NCI-H1436 treated with DMSO at 0.1 percent for 48 hours (cell line): ENCODE data around the gene ZIM2.
"Not testable (repeated sequence)": the region's sequence is repeated elsewhere in the genome, so short reads cannot be mapped to it uniquely, and the experiment has no call there.

Experiments
- DNase-seq: peaks from one replicate; lab custom pipeline; 2025; lab: John Stamatoyannopoulos, UW

The ZIM2 gene

DNA sequence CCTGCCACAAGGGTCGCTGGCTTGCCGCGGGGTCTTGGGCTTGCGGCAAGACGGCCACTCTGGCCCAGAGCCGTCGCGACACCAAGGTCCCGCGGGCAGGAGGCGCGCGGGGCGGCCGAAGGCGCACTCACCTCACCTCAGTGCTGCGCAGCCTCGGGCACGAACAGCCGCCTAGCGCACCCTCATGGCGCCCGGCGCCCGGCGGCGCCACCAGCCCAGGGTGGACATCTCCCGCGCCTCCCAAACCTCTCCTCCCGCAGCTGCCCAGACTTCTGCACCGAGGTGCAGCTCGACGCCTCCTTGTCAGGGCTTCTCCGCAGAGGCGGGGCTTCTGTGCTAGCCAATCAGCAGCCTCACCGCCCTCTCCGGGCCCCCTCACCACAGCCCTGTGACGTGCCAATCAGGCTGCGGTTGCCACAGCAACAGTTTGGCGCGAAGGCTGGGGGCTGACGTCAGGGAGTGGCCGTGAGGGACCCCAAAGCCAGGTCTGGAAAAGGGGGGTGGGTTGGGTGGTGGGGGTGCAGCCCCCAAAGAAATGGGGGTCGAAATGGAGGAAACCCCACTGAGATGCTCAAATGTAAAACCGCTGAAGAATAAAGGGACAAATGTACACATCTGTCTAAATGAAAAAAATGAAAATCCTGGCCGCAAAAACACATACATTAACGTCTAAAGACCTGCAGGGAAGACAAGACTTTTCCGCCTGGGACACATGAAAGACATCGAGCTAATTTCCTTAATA lies at the start of gene ZIM2, which contains the start of gene PEG3:
TSS of gene ZIM2 (minus strand) at position 276 of the 742 bp plus-strand sequence. CDS start 16,449 bp downstream, outside the sequence.
TSS of gene PEG3 (minus strand) at position 276 of the 742 bp plus-strand sequence. CDS start 16,071 bp downstream, outside the sequence.
- no peak for DNase-seq

GRCh38 chr19:56885173-56885985 lies 44.9 kb upstream of the ZIM2 start:
- DNase-seq, result no peak

DNA sequence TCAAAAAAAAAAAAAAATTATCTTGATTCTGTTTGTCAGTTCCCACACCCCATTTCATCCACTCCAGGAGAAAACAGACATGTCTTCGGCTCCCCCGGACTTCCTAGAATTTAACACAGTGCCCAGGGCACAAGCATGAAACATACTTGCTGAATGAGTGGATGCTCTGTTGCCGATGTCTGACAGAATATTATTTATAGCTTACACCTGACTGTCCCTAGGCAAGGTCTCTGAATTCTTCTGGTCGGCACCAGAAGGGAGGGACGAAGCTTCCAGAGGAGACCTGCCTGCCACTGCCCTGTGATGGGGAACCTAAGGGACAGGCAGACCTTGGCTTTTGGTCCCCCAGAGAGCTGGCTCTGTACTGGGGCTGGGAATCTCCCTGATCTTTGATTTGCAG lies 43.9 kb upstream of the ZIM2 start:
- no peak for DNase-seq

- DNase-seq, result no peak
These were observed 40.2 kb upstream of the ZIM2 start for GRCh38 chr19:56880592-56881190.

DNA sequence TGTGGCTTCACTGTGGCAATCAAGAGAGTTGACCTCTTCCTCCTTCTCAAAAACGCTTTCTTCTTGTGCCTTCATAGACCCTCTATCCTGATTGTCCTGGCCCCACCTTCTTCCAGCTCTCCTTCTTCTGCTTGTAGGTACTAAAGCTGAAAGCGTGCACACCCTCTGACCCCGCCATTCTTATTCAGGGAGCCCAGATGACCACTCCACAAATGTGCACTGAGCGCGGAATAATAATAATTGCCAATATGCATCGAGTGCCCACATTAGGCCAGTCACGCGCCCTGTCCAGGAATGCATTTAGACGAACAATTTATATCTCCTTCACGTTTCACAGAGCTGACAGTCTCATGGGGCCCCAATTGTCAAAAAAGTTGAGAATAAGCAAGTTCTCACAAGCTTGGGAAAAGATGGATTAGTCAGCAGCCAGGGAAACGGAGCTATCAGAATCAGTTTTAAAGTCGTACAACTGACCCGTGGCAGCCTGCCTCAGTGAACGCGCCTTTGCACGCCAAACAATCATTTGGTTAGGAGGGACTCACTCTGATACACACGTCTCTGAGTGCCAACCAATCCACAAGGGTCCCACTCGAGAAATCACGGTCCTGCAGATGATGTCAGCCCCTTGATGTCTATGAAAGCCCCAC lies 36.7 kb upstream of the ZIM2 start:
- DNase-seq, result no peak

- no peak for DNase-seq
These were observed 35.2 kb upstream of the ZIM2 start for GRCh38 chr19:56875717-56876116.

GRCh38 chr19:56874530-56874929 lies 34.0 kb upstream of the ZIM2 start:
- no peak for DNase-seq

GRCh38 chr19:56873493-56873892 lies 33.0 kb upstream of the ZIM2 start:
- no peak for DNase-seq

DNA sequence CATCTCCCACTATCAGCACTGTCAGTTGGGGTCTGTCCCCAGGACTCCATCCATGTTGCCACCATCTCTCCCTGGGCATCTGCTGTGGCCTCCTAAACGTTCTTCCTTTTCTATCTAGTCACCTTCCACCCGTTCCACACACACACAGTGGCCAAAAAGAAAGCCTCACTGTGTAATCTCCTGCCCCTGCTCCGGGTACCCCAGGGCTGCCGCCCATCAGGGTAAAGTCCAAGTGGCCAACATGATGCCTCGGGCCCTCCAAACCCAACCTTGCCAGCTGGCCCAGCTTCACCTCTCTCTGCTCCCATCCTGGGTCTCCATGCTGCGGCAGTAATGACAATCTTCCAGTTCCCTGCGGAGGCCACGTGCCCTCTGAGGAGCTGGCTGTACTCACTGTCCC lies 29.4 kb upstream of the ZIM2 start:
- no peak for DNase-seq

GRCh38 chr19:56868446-56868845 lies 27.9 kb upstream of the ZIM2 start:
- DNase-seq, result no peak

GRCh38 chr19:56866538-56866937 lies 26.0 kb upstream of the ZIM2 start:
- no peak for DNase-seq

- DNase-seq, result no peak
These were observed 24.1 kb upstream of the ZIM2 start for GRCh38 chr19:56864443-56865125.

DNA sequence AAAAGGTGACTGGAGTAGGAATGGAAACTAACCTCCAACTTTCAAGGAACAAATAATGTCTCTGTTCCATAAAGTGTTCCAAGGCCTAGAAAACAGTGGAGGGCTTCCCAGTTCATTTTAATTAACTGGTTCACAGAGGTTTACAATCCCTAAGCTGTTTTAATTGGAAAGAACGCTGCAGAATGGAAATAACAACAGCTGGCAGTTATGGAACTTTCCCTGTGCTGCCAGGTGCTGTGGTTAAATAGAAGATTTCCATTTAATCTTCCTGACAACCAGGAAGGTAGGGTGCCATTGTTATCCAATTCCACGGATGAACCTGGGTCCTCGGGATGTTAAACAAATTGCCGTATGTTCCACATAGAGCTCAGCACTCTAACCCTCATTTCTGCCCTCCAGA lies 22.2 kb upstream of the ZIM2 start:
- no peak for DNase-seq

- DNase-seq, result not testable (repeated sequence)
These were observed 19.9 kb upstream of the ZIM2 start for GRCh38 chr19:56860409-56860808.

- DNase-seq, result no peak
These were observed 17.5 kb upstream of the ZIM2 start for GRCh38 chr19:56858026-56858425.

DNA sequence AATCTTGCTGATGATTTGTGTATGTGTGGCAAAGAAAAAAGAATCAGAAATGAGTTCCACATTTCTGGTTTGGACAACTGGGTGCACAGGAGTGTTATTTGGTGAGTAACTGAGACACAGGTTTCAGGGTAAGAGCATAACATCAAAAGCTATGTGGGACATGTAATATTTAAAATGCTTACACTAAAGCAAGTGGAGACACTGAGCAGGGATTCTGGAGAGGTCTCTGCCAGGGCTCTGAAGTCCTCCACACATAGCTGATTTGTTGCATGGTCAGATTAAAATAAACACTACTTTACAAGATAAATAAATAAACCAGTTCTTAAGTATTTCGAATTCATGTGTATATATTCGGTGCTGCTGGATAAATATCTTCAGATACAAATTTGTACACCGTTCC lies 16.3 kb upstream of the ZIM2 start:
- DNase-seq, result no peak

- not testable (repeated sequence) for DNase-seq
These were observed 11.8 kb upstream of the ZIM2 start for GRCh38 chr19:56852361-56852760.

- DNase-seq, result no peak
These were observed 7.6 kb upstream of the ZIM2 start for GRCh38 chr19:56848166-56848565.

- no peak for DNase-seq
These were observed 1.9 kb upstream of the ZIM2 start for GRCh38 chr19:56842412-56842811.

GRCh38 chr19:56841193-56841543 lies 642 bp upstream of the ZIM2 start:
- no peak for DNase-seq

GRCh38 chr19:56839652-56840450 lies 675 bp downstream of the ZIM2 start:
- no peak for DNase-seq
